AG08396 (cell line): ENCODE measurements around the gene SPC25.
"Not testable (repeated sequence)": the region's sequence is repeated elsewhere in the genome, so short reads cannot be mapped to it uniquely, and the experiment has no call there.

ENCODE experiments used
- DNase-seq: peaks from one replicate; pipeline ENCODE4 v3.0.0; 2012; ENCODE audit warnings: low spot score, mixed read lengths

The SPC25 gene

GRCh38 chr2:168890006-168890782 lies at the start of gene SPC25:
Gene SPC25, minus strand, starts transcription at chr2:168890430. Its CDS starts 911 bp downstream, at chr2:168889519.
- peak; percentile 95 for DNase-seq

- no peak for DNase-seq
Observed at GRCh38 chr2:168939918-168940317, 49.7 kb upstream of the SPC25 start.

GRCh38 chr2:168939061-168939460 lies 48.8 kb upstream of the SPC25 start:
- no peak for DNase-seq

- DNase-seq, result no peak
Observed at GRCh38 chr2:168935810-168936581, 45.8 kb upstream of the SPC25 start.

GRCh38 chr2:168934826-168935225 lies 44.6 kb upstream of the SPC25 start:
- DNase-seq, result no peak

GRCh38 chr2:168932174-168932573 lies 41.9 kb upstream of the SPC25 start:
- DNase-seq, result not testable (repeated sequence)

GRCh38 chr2:168930242-168930641 lies 40.0 kb upstream of the SPC25 start:
- DNase-seq, result no peak

- no peak for DNase-seq
Observed at GRCh38 chr2:168929031-168929430, 38.8 kb upstream of the SPC25 start.

- DNase-seq, result no peak
Observed at GRCh38 chr2:168928113-168928831, 38.0 kb upstream of the SPC25 start.

GRCh38 chr2:168926621-168927386 lies 36.6 kb upstream of the SPC25 start:
- DNase-seq, result no peak

- peak; percentile 21 for DNase-seq
Observed at GRCh38 chr2:168920504-168921157, 30.4 kb upstream of the SPC25 start.

GRCh38 chr2:168916331-168916675 lies 26.1 kb upstream of the SPC25 start:
- DNase-seq, result no peak

- no peak for DNase-seq
Observed at GRCh38 chr2:168915441-168916330, 25.5 kb upstream of the SPC25 start.

GRCh38 chr2:168913495-168913894 lies 23.3 kb upstream of the SPC25 start:
- no peak for DNase-seq

GRCh38 chr2:168912901-168913369 lies 22.7 kb upstream of the SPC25 start:
- peak; percentile 23 for DNase-seq

GRCh38 chr2:168912466-168912865 lies 22.2 kb upstream of the SPC25 start:
- DNase-seq, result no peak

GRCh38 chr2:168910330-168910729 lies 20.1 kb upstream of the SPC25 start:
- no peak for DNase-seq

GRCh38 chr2:168907940-168908662 lies 17.9 kb upstream of the SPC25 start:
- no peak for DNase-seq

- DNase-seq, result no peak
Observed at GRCh38 chr2:168904358-168904757, 14.1 kb upstream of the SPC25 start.

- no peak for DNase-seq
Observed at GRCh38 chr2:168903888-168904287, 13.7 kb upstream of the SPC25 start.
